Loucy (cell line): ENCODE data around the gene GABRR1.

ENCODE experiments used
- H2AFZ ChIP-seq: fragments of 200-600 bp; sonication (generic); 2 replicates; pipeline ENCODE4 v1.6.0; 2016; ENCODE audit warnings: antibody characterized with exemption, mild to moderate bottlenecking, low read length, moderate library complexity
- H3F3A ChIP-seq: fragments of 200-600 bp; 2 replicates; pipeline ENCODE4 v1.6.0; 2016; ENCODE audit warnings: antibody characterized with exemption, low read depth, mild to moderate bottlenecking
- H3K27me3 ChIP-seq: fragments of 200-600 bp; sonication (generic); 2 replicates; pipeline ENCODE4 v1.6.1; 2014; ENCODE audit warnings: low read length, mild to moderate bottlenecking; ENCODE audit not compliant: insufficient read depth, poor library complexity, severe bottlenecking
- H3K36me3 ChIP-seq: fragments of 200-600 bp; sonication (generic); 2 replicates; pipeline ENCODE4 v1.6.1; 2016; ENCODE audit warnings: low read length; ENCODE audit not compliant: insufficient read depth
- H3K4me1 ChIP-seq: fragments of 200-600 bp; sonication (generic); 2 replicates; pipeline ENCODE4 v1.5.1; 2014; ENCODE audit warnings: low read length, mild to moderate bottlenecking; ENCODE audit not compliant: insufficient read depth, poor library complexity, severe bottlenecking
- H3K4me2 ChIP-seq: fragments of 200-600 bp; sonication (generic); 2 replicates; pipeline ENCODE4 v1.6.0; 2014; ENCODE audit warnings: antibody characterized with exemption, low read length, low read depth, mild to moderate bottlenecking; ENCODE audit not compliant: poor library complexity, severe bottlenecking
- H3K4me3 ChIP-seq: fragments of 200-600 bp; sonication (generic); 2 replicates; pipeline ENCODE4 v1.5.1; 2014; ENCODE audit warnings: low read length, mild to moderate bottlenecking, mixed read lengths; ENCODE audit not compliant: poor library complexity, severe bottlenecking
- H3K79me2 ChIP-seq: fragments of 200-600 bp; sonication (generic); 2 replicates; pipeline ENCODE4 v1.6.1; 2014; ENCODE audit warnings: low read length; ENCODE audit not compliant: insufficient read depth
- H3K9ac ChIP-seq: fragments of 200-600 bp; sonication (generic); 2 replicates; pipeline ENCODE4 v1.6.0; 2014; ENCODE audit warnings: mild to moderate bottlenecking, low read depth, low read length, moderate library complexity; ENCODE audit not compliant: poor library complexity, severe bottlenecking
- H3K9me2 ChIP-seq: fragments of 200-600 bp; sonication (generic); replicated peaks from 2 replicates; pipeline ENCODE4 v1.6.1; 2016; ENCODE audit warnings: low read depth, low read length, mixed read lengths
- H3K9me3 ChIP-seq: fragments of 200-600 bp; sonication (generic); 2 replicates; pipeline ENCODE4 v1.6.1; 2014; ENCODE audit warnings: mild to moderate bottlenecking, antibody characterized with exemption, low read length, low read depth; ENCODE audit not compliant: insufficient read depth
- H4K20me1 ChIP-seq: fragments of 200-600 bp; sonication (generic); 2 replicates; pipeline ENCODE4 v1.6.0; 2014; ENCODE audit warnings: antibody characterized with exemption, low read length, mild to moderate bottlenecking; ENCODE audit not compliant: insufficient read depth, poor library complexity, severe bottlenecking
- EZH2phosphoT487 ChIP-seq: fragments of 200-600 bp; IDR thresholded peaks from 2 replicates; pipeline ENCODE4 v1.6.1; 2018; ENCODE audit warnings: antibody characterized with exemption, mild to moderate bottlenecking, moderate library complexity, borderline replicate concordance
- TF ChIP-seq, protein P1 (sequence below): fragments of 200-600 bp; sonication (generic); conservative IDR thresholded peaks from 2 replicates; pipeline ENCODE4 v1.5.1; 2014; ENCODE audit warnings: mild to moderate bottlenecking, antibody characterized with exemption, low read length

Gene GABRR1

DNA sequence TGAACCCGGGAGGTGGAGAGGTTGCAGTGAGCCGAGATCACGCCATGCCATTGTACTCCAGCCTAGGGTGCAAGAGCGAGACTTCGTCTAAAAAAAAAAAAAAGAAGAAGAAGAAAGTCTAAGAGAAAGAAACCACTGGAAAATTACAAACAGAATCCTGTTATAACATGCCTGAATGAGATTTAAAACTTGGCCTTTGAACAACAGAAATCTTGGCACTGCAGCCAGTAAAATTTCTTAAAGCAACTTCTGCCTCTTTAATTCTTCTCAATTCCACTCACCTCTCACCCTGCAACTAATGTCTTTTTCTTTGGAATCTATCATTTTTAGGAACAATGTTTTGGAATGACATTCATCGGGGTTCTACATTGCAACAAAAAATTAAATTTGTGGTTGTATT lies 45.0 kb downstream of the GABRR1 start:
- no peaks in the 10 kb centered on the region for H3K9me3 ChIP-seq
- H3K36me3 ChIP-seq: no peaks in the 10 kb centered on the region
- no peaks in the 10 kb centered on the region for H3K27me3 ChIP-seq
- H3K4me1 ChIP-seq: no peaks in the 10 kb centered on the region
- H2AFZ ChIP-seq: no peak overlapping the region
- no peaks in the 10 kb centered on the region for H3K9me2 ChIP-seq
- no peaks in the 10 kb centered on the region for H4K20me1 ChIP-seq
- no peak overlapping the region for H3K9ac ChIP-seq
- TF ChIP-seq, protein P1, sequence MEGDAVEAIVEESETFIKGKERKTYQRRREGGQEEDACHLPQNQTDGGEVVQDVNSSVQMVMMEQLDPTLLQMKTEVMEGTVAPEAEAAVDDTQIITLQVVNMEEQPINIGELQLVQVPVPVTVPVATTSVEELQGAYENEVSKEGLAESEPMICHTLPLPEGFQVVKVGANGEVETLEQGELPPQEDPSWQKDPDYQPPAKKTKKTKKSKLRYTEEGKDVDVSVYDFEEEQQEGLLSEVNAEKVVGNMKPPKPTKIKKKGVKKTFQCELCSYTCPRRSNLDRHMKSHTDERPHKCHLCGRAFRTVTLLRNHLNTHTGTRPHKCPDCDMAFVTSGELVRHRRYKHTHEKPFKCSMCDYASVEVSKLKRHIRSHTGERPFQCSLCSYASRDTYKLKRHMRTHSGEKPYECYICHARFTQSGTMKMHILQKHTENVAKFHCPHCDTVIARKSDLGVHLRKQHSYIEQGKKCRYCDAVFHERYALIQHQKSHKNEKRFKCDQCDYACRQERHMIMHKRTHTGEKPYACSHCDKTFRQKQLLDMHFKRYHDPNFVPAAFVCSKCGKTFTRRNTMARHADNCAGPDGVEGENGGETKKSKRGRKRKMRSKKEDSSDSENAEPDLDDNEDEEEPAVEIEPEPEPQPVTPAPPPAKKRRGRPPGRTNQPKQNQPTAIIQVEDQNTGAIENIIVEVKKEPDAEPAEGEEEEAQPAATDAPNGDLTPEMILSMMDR: no peak
- TF ChIP-seq EZH2phosphoT487: no peak
- no peak overlapping the region for H3K4me3 ChIP-seq
- H3F3A ChIP-seq: no peaks in the 10 kb centered on the region
- no peaks in the 10 kb centered on the region for H3K79me2 ChIP-seq
- no peak overlapping the region for H3K4me2 ChIP-seq

DNA sequence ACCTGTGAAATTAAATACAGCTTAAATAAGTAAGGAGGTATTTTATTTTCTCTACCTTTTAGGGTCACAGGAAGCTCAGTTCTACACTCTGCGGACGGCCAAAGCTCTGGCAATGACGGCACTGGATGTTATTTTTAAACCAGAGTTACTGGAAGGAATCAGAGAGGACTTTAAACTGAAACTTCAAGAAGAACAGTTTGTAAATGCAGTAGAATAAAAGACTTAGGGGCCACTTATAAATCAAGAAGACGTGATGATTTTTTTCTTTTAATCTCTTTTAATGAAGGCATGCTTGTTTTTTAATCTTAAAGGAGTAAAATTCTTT lies 55.1 kb downstream of the GABRR1 start:
- Histone ChIP-seq H3K9ac (no peak overlapping the region), H3K27me3 (no peaks in the 10 kb centered on the region), H3F3A (no peaks in the 10 kb centered on the region), H3K4me2 (no peak overlapping the region), H3K9me2 (no peaks in the 10 kb centered on the region), H3K4me1 (no peaks in the 10 kb centered on the region), H4K20me1 (no peaks in the 10 kb centered on the region), H3K4me3 (no peak overlapping the region), H2AFZ (no peak overlapping the region), H3K36me3 (peaks cover 34% of the 10 kb centered on the region; the same call in 1 of the 2 replicates), H3K79me2 (no peaks in the 10 kb centered on the region), H3K9me3 (no peaks in the 10 kb centered on the region)
- TF ChIP-seq, protein P1: no peak
- no peak for TF ChIP-seq EZH2phosphoT487

GRCh38 chr6:89161326-89162046 lies 55.7 kb downstream of the GABRR1 start:
- no peaks in the 10 kb centered on the region for H3K9me2 ChIP-seq
- no peak for TF ChIP-seq EZH2phosphoT487
- TF ChIP-seq, protein P1: peak; percentile 50
- H3K79me2 ChIP-seq: no peaks in the 10 kb centered on the region
- no peak overlapping the region for H3K4me3 ChIP-seq
- no peak overlapping the region for H3K9ac ChIP-seq
- H3F3A ChIP-seq: no peaks in the 10 kb centered on the region
- H3K9me3 ChIP-seq: no peaks in the 10 kb centered on the region
- H3K27me3 ChIP-seq: no peaks in the 10 kb centered on the region
- no peak overlapping the region for H2AFZ ChIP-seq
- H4K20me1 ChIP-seq: no peaks in the 10 kb centered on the region
- H3K4me2 ChIP-seq: no peak overlapping the region
- no peaks in the 10 kb centered on the region for H3K4me1 ChIP-seq
- H3K36me3 ChIP-seq: peaks cover 35% of the 10 kb centered on the region; the same call in 1 of the 2 replicates
